Neuron (in vitro differentiated cells): ENCODE data around the gene PTPRG.

Experiments
- H2AFZ ChIP-seq: one replicate; pipeline ENCODE4 v1.6.1; 2013; ENCODE audit warnings: low read depth, mild to moderate bottlenecking, inconsistent platforms, low read length, moderate library complexity
- H3K27me3 ChIP-seq: one replicate; pipeline ENCODE4 v1.6.1; 2013; ENCODE audit warnings: low read length; ENCODE audit not compliant: insufficient read depth
- H3K36me3 ChIP-seq: one replicate; pipeline ENCODE4 v1.6.1; 2013; ENCODE audit warnings: low read length; ENCODE audit not compliant: insufficient read depth
- H3K4me1 ChIP-seq: one replicate; pipeline ENCODE4 v1.6.1; 2013; ENCODE audit warnings: low read length; ENCODE audit not compliant: insufficient read depth
- H3K4me3 ChIP-seq: 2 replicates; pipeline ENCODE4 v1.5.1; 2013; ENCODE audit warnings: mild to moderate bottlenecking, low read length, moderate library complexity
- H3K9me3 ChIP-seq: one replicate; pipeline ENCODE4 v1.6.1; 2013; ENCODE audit warnings: low read length

PTPRG gene

DNA sequence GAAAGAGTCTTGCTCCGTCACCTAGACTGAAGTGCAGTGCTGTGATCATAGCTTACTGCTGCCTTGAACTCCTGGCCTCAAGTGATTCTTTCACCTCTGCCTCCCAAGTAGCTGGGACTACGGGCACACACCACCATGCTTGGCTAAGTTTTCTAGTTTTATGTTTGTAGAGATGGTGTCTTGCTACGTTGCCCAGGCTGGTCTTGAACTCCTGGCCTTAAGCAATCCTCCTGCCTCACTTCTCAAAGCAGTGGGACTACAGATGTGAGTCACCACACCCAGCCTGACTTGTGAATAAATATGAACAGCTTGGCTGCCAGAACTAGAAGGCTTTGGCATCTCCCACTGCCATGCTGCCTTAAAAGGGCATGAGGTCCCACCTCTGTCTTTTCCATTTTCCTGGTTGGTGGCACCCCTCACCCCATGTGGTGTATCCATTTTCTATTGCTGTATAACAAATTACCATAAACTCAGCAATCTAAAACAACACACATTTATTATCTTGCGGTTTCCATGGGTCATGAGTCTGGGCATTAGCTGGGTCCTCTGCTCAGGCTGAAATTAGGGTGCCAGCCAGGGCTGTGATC lies 44.3 kb downstream of the PTPRG start:
- Histone ChIP-seq H3K36me3 (no peaks in the 10 kb centered on the region), H3K4me3 (no peak overlapping the region), H3K27me3 (no peaks in the 10 kb centered on the region), H3K9me3 (no peaks in the 10 kb centered on the region), H2AFZ (no peak overlapping the region), H3K4me1 (no peaks in the 10 kb centered on the region)

DNA sequence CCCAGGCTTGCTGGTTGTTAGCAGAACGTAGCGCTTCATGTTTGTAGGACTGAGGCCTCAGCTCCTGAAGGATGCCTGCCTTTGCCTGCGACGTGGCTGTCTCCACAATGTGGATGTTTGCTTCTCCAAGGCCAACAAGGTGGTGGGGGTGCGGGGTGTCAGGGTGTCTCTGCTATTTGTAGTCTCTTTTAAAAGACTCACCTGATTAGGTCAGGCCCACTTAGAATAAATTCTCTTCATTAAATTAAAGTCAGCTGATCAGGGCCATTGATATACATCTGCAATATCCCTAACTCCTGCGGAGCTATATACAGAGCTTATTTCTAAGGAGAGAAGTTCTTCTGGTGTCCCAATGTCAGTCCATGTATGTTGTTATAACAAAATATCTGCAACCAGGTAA lies 44.8 kb downstream of the PTPRG start:
- Histone ChIP-seq H3K36me3 (no peaks in the 10 kb centered on the region), H3K4me3 (no peak overlapping the region), H3K4me1 (no peaks in the 10 kb centered on the region), H3K27me3 (no peaks in the 10 kb centered on the region), H3K9me3 (no peaks in the 10 kb centered on the region), H2AFZ (no peak overlapping the region)

- no peak overlapping the region for H3K4me3 ChIP-seq
- H3K27me3 ChIP-seq: no peaks in the 10 kb centered on the region
- no peaks in the 10 kb centered on the region for H3K36me3 ChIP-seq
- no peak overlapping the region for H2AFZ ChIP-seq
- no peaks in the 10 kb centered on the region for H3K4me1 ChIP-seq
- no peaks in the 10 kb centered on the region for H3K9me3 ChIP-seq
Measured at GRCh38 chr3:61608072-61608471, 46.7 kb downstream of the PTPRG start.

- Histone ChIP-seq H3K27me3 (no peaks in the 10 kb centered on the region), H2AFZ (no peak overlapping the region), H3K4me1 (no peaks in the 10 kb centered on the region), H3K4me3 (no peak overlapping the region), H3K9me3 (no peaks in the 10 kb centered on the region), H3K36me3 (no peaks in the 10 kb centered on the region)
Measured at GRCh38 chr3:61608711-61609110, 47.3 kb downstream of the PTPRG start.

- no peaks in the 10 kb centered on the region for H3K9me3 ChIP-seq
- H2AFZ ChIP-seq: no peak overlapping the region
- H3K4me1 ChIP-seq: no peaks in the 10 kb centered on the region
- H3K36me3 ChIP-seq: no peaks in the 10 kb centered on the region
- no peak overlapping the region for H3K4me3 ChIP-seq
- no peaks in the 10 kb centered on the region for H3K27me3 ChIP-seq
Measured at GRCh38 chr3:61610316-61610715, 48.9 kb downstream of the PTPRG start.

- no peaks in the 10 kb centered on the region for H3K4me1 ChIP-seq
- no peaks in the 10 kb centered on the region for H3K27me3 ChIP-seq
- H2AFZ ChIP-seq: no peak overlapping the region
- no peaks in the 10 kb centered on the region for H3K9me3 ChIP-seq
- H3K4me3 ChIP-seq: no peak overlapping the region
- H3K36me3 ChIP-seq: no peaks in the 10 kb centered on the region
Measured at GRCh38 chr3:61612211-61613194, 51.1 kb downstream of the PTPRG start.

DNA sequence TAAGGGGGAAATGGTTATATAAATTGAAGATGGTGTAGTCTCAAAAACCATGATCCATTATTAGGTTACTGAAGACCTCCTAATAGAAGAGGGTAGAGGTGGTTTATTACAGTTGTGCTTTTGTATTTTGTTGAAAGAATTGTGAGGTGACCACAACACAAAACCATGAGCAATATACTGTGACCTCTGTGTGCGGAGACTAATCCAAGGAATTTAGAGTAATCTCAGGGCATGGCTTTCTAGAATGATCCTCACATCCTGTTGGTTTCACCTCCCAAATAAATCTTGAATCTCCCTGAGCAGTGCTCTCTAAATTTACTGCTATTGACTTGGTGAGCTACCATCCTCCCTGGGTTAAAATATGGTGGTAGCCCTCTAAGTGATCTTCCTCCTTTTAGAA lies 52.3 kb downstream of the PTPRG start:
- Histone ChIP-seq H3K4me3 (no peak overlapping the region), H3K4me1 (no peaks in the 10 kb centered on the region), H2AFZ (no peak overlapping the region), H3K36me3 (no peaks in the 10 kb centered on the region), H3K9me3 (no peaks in the 10 kb centered on the region), H3K27me3 (no peaks in the 10 kb centered on the region)

GRCh38 chr3:61615643-61616042 lies 54.3 kb downstream of the PTPRG start:
- no peaks in the 10 kb centered on the region for H3K27me3 ChIP-seq
- no peaks in the 10 kb centered on the region for H3K4me1 ChIP-seq
- H3K36me3 ChIP-seq: no peaks in the 10 kb centered on the region
- H3K4me3 ChIP-seq: no peak overlapping the region
- H2AFZ ChIP-seq: no peak overlapping the region
- H3K9me3 ChIP-seq: no peaks in the 10 kb centered on the region

- H3K4me1 ChIP-seq: no peaks in the 10 kb centered on the region
- no peaks in the 10 kb centered on the region for H3K36me3 ChIP-seq
- H3K4me3 ChIP-seq: no peak overlapping the region
- H3K27me3 ChIP-seq: no peaks in the 10 kb centered on the region
- no peaks in the 10 kb centered on the region for H3K9me3 ChIP-seq
- no peak overlapping the region for H2AFZ ChIP-seq
Measured at GRCh38 chr3:61616586-61616985, 55.2 kb downstream of the PTPRG start.

- Histone ChIP-seq H3K9me3 (no peaks in the 10 kb centered on the region), H3K27me3 (no peaks in the 10 kb centered on the region), H3K4me1 (no peaks in the 10 kb centered on the region), H2AFZ (no peak overlapping the region), H3K4me3 (no peak overlapping the region), H3K36me3 (no peaks in the 10 kb centered on the region)
Measured at GRCh38 chr3:61617041-61617440, 55.7 kb downstream of the PTPRG start.

GRCh38 chr3:61617651-61618050 lies 56.3 kb downstream of the PTPRG start:
- no peak overlapping the region for H3K4me3 ChIP-seq
- H3K36me3 ChIP-seq: no peaks in the 10 kb centered on the region
- no peaks in the 10 kb centered on the region for H3K27me3 ChIP-seq
- H3K9me3 ChIP-seq: no peaks in the 10 kb centered on the region
- H3K4me1 ChIP-seq: no peaks in the 10 kb centered on the region
- no peak overlapping the region for H2AFZ ChIP-seq

DNA sequence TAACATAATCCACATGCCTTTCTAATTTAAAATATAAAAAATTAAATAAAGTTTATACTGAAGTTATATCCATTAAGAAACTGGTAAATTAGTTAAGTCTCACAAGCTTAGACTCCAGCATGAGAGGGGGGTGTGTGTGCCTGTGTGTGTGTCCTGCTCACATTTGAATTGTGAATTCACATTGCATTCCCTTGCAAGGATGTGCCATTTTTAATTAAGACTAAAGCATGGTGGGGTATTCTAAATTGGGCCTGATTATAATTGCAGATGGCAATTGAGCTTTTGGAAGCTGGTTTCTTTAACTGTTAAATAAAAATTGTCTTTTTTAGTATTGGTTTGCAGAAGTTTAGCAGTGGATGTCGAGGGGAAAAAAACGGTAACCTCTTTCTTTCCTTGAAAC lies 56.9 kb downstream of the PTPRG start:
- Histone ChIP-seq H3K4me1 (no peaks in the 10 kb centered on the region), H3K4me3 (no peak overlapping the region), H3K9me3 (no peaks in the 10 kb centered on the region), H3K27me3 (no peaks in the 10 kb centered on the region), H2AFZ (no peak overlapping the region), H3K36me3 (no peaks in the 10 kb centered on the region)

DNA sequence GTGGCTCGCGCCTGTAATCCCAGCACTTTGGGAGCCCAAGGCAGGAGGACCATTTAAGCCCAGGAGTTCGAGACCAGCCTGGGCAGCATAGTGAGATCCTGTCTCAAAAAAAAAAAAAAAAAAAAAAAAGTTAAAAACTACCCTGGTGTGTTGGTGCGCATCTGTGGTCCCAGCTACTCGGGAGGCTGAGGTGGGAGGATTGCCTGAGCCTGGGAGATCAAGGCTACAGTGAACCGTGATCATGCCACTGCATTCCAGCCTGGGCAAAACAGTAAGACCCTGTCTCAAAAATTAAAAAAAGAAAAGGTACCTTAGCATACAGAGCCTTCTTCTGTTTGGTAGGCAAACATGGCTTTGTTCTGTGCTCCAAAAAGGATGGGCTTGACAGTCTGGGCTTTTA lies 57.5 kb downstream of the PTPRG start:
- no peaks in the 10 kb centered on the region for H3K9me3 ChIP-seq
- H3K27me3 ChIP-seq: no peaks in the 10 kb centered on the region
- H3K4me1 ChIP-seq: no peaks in the 10 kb centered on the region
- H2AFZ ChIP-seq: no peak overlapping the region
- H3K4me3 ChIP-seq: no peak overlapping the region
- H3K36me3 ChIP-seq: no peaks in the 10 kb centered on the region
